PFSK-1 (cell line): ENCODE measurements around the gene R3HDM1.

Experiments used
- FOXP2 ChIP-seq: optimal IDR thresholded peaks from 2 replicates; pipeline ENCODE3; 2011; ENCODE audit warnings: borderline replicate concordance, control low read depth, inconsistent platforms; ENCODE audit not compliant: insufficient read depth; ENCODE audit errors: extremely low read length, extremely low read depth
- POLR2AphosphoS5 ChIP-seq: IDR thresholded peaks from 2 replicates; pipeline ENCODE4 v1.6.1; 2012; ENCODE audit warnings: low read depth, mild to moderate bottlenecking, control low read depth, low read length, moderate library complexity
- REST ChIP-seq, 2 experiments: IDR thresholded peaks; 2 replicates each; pipeline versions ENCODE4 v1.6.1 to v1.8.0; 2011 to 2012; ENCODE audit warnings: low read depth in 2 of 2, low read length in 2 of 2, control low read depth in 1 of 2, inconsistent platforms in 1 of 2, mild to moderate bottlenecking in 1 of 2, moderate library complexity in 1 of 2; ENCODE audit not compliant: insufficient read depth in 1 of 2
- SIN3A ChIP-seq: IDR thresholded peaks from 2 replicates; pipeline ENCODE4 v1.6.1; 2012; ENCODE audit warnings: mild to moderate bottlenecking, low read length, moderate library complexity, borderline replicate concordance; ENCODE audit not compliant: insufficient read depth
- TAF1 ChIP-seq: IDR thresholded peaks from 2 replicates; pipeline ENCODE4 v1.6.1; 2012; ENCODE audit warnings: low read length, control low read depth, borderline replicate concordance; ENCODE audit not compliant: insufficient read depth

DNA sequence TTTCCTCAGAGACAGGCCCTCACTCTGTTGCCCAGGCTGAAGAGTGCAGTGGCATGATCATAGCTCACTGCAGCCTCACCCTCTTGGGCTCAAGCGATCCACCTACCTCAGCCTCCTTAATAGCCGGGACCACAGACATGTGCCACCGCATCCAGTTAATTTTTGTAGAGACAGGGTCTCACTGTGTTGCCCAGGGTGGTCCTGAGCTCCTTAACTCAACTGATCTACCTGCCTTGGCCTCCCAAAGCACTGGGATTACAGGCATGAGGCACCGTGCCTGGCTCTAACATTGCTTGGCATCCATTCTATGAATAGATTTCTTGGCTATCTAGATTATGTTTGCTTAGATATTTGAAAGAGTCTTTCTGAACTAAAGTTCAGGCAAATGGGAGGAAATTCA lies 21.6 kb downstream of the R3HDM1 start:
- TF ChIP-seq SIN3A = no peak
- TF ChIP-seq REST (IDR thresholded peaks at IDR 0.05; ENCODE audit: insufficient read depth in 1 of 2, low read depth in 2 of 2, low read length in 2 of 2) = no peak
- no peak for TF ChIP-seq POLR2AphosphoS5
- no peak for TF ChIP-seq TAF1
- no peak for TF ChIP-seq FOXP2
